Measurements from ENCODE around the gene ANAPC16.
"Not testable (repeated sequence)": the region's sequence is repeated elsewhere in the genome, so short reads cannot be mapped to it uniquely, and the experiment has no call there.

Gene ANAPC16

GRCh38 chr10:72261784-72262404, 46.1 kb downstream of the ANAPC16 start:
- DNase-seq (ENCODE audit: low read depth in 1 of 2, low spot score in 1 of 2): no peak

- DNase-seq (ENCODE audit: low read depth in 1 of 2, low spot score in 1 of 2): no peak
These were observed 47.9 kb downstream of the ANAPC16 start for GRCh38 chr10:72263613-72264241.

- no peak for DNase-seq (ENCODE audit: low read depth in 1 of 2, low spot score in 1 of 2)
These were observed 48.7 kb downstream of the ANAPC16 start for GRCh38 chr10:72264536-72264935.

- no peak for DNase-seq (ENCODE audit: low read depth in 1 of 2, low spot score in 1 of 2)
These were observed 49.7 kb downstream of the ANAPC16 start for GRCh38 chr10:72265508-72265907.

GRCh38 chr10:72265990-72266865, 50.4 kb downstream of the ANAPC16 start:
- no peak for DNase-seq (ENCODE audit: low read depth in 1 of 2, low spot score in 1 of 2)

GRCh38 chr10:72267381-72267780, 51.6 kb downstream of the ANAPC16 start:
- DNase-seq (ENCODE audit: low read depth in 1 of 2, low spot score in 1 of 2): no peak

- DNase-seq (ENCODE audit: low read depth in 1 of 2, low spot score in 1 of 2): no peak
These were observed 52.1 kb downstream of the ANAPC16 start for GRCh38 chr10:72267819-72268399.

- DNase-seq (ENCODE audit: low read depth in 1 of 2, low spot score in 1 of 2): not testable (repeated sequence)
These were observed 52.8 kb downstream of the ANAPC16 start for GRCh38 chr10:72268475-72269200.

- DNase-seq (ENCODE audit: low read depth in 1 of 2, low spot score in 1 of 2): no peak
These were observed 54.9 kb downstream of the ANAPC16 start for GRCh38 chr10:72270607-72271281.

- no peak for DNase-seq (ENCODE audit: low read depth in 1 of 2, low spot score in 1 of 2)
These were observed 57.0 kb downstream of the ANAPC16 start for GRCh38 chr10:72272689-72273409.

GRCh38 chr10:72273410-72274212, 57.8 kb downstream of the ANAPC16 start, which contains the start of gene DDIT4:
DDIT4 (plus strand) TSS chr10:72273924; CDS start chr10:72274217, 293 bp downstream.
- peak; percentile 92 to 97 for DNase-seq (ENCODE audit: low read depth in 1 of 2, low spot score in 1 of 2)

GRCh38 chr10:72274213-72274729, 58.5 kb downstream of the ANAPC16 start:
- peak in 1 of 2 donors; percentile 33 for DNase-seq (ENCODE audit: low read depth in 1 of 2, low spot score in 1 of 2)

GRCh38 chr10:72274730-72275350, 59.0 kb downstream of the ANAPC16 start:
- peak in 1 of 2 donors; percentile 59 for DNase-seq (ENCODE audit: low read depth in 1 of 2, low spot score in 1 of 2)

- DNase-seq (ENCODE audit: low read depth in 1 of 2, low spot score in 1 of 2): no peak
These were observed 59.7 kb downstream of the ANAPC16 start for GRCh38 chr10:72275351-72276012.

- peak in 1 of 2 donors; percentile 21 for DNase-seq (ENCODE audit: low read depth in 1 of 2, low spot score in 1 of 2)
These were observed 60.2 kb downstream of the ANAPC16 start for GRCh38 chr10:72276013-72276387.

GRCh38 chr10:72276421-72277339, 60.9 kb downstream of the ANAPC16 start:
- no peak for DNase-seq (ENCODE audit: low read depth in 1 of 2, low spot score in 1 of 2)

All from activated CD4-positive, alpha-beta T cell treated with anti-CD3 and anti-CD28 coated beads, Interleukin-2, amount 50 U/mL, for 24 hours (primary cell).